Left lung (tissue), 10 donors: Measurements from ENCODE around the gene PVALB. TPM values are rescaled to one million over a fixed set of nuclear protein-coding genes. Genes with fewer than 3 reads are reported as not detected.

Experiments used
- ATAC-seq: fragments of 200-7000 bp; cut with Tn5 transposase; one replicate; pipeline ENCODE4 v1.9.1; 2020; ENCODE audit warnings: moderate library complexity
- DNase-seq, 4 donors: peaks; one replicate each; pipeline ENCODE4 v3.0.0-alpha.2; 2013 to 2020
- H3K27ac ChIP-seq, 2 donors: fragments of 200-600 bp; sonication (generic) in 1 of 2; one replicate each; pipeline versions ENCODE4 v1.5.0 to v1.8.0; 2020 to 2021
- H3K27me3 ChIP-seq, 2 donors: fragments of 200-600 bp; sonication (generic) in 1 of 2; one replicate each; pipeline versions ENCODE4 v1.5.0 to v1.8.0; 2020 to 2021
- H3K36me3 ChIP-seq, 2 donors: fragments of 200-600 bp; sonication (generic) in 1 of 2; one replicate each; pipeline versions ENCODE4 v1.5.0 to v1.8.0; 2020 to 2021
- H3K4me1 ChIP-seq, 2 donors: fragments of 200-600 bp; one replicate each; pipeline ENCODE4 v1.8.0; 2021
- H3K4me3 ChIP-seq, 2 donors: fragments of 200-600 bp; sonication (generic) in 1 of 2; one replicate each; pipeline versions ENCODE4 v1.5.0 to v1.8.0; 2020 to 2021; ENCODE audit warnings: mild to moderate bottlenecking in 1 of 2
- H3K9me3 ChIP-seq, 2 donors: fragments of 200-600 bp; sonication (generic) in 1 of 2; one replicate each; pipeline versions ENCODE4 v1.5.0 to v1.8.0; 2020 to 2021
- CTCF ChIP-seq, 2 donors: fragments of 200-600 bp; sonication (generic) in 1 of 2; IDR thresholded peaks; one replicate each; pipeline versions ENCODE4 v1.5.0 to v1.8.0; 2021; ENCODE audit warnings: antibody characterized with exemption in 2 of 2
- intact Hi-C, 2 donors: fragments of 100-400 bp; cut with DNase I; formaldehyde crosslinking; loops; one replicate each; pipeline versions ENCODE4 v1.11.2 to v1.14.2; 2022
- polyA plus RNA-seq, 6 donors: library from polyadenylated mRNA; unstranded; fragments of 120-200 nt; gene quantifications; one replicate each; pipeline ENCODE4 v1.2.1, GENCODE V29; 2013; ENCODE audit not compliant: insufficient read length in 6 of 6
- total RNA-seq, 2 donors: library from RNA; stranded (reverse); fragmentation: NEBNext Ultra II Directional; extraction: Animal tissue kit (Norgen Biotek cat#: 25700); gene quantifications; one replicate each; pipeline ENCODE4 v1.2.1, GENCODE V29; 2021
- donor health status: DM: no; HTN: yes; CAD: no.
- donor health status: DM: no; HTN: no; CAD: no.

PVALB gene
- total and polyA plus RNA-seq, 8 donors: 0.30 to 0.76 (median 0.55) TPM; not detected in 4

GRCh38 chr22:36863281-36863680 lies 46.4 kb upstream of the PVALB start:
- Histone ChIP-seq H3K36me3 (peaks cover 0 to 31% of the 10 kb centered on the region in 2 donors), H3K4me3 (peak overlapping the region in 1 of 2 donors; percentile 48), H3K4me1 (peaks cover 0 to 68% of the 10 kb centered on the region in 2 donors), H3K9me3 (no peaks in the 10 kb centered on the region), H3K27ac (peak overlapping the region in 1 of 2 donors; percentile 96), H3K27me3 (no peaks in the 10 kb centered on the region)
- TF ChIP-seq CTCF (IDR thresholded peaks at IDR 0.05): no peak
- no peak for DNase-seq
- intact Hi-C loops: no loop called here
- ATAC-seq: no peak

GRCh38 chr22:36862251-36863242 lies 45.7 kb upstream of the PVALB start:
- TF ChIP-seq CTCF (IDR thresholded peaks at IDR 0.05): no peak
- H3K36me3 ChIP-seq: peaks cover 0 to 24% of the 10 kb centered on the region in 2 donors
- peaks cover 0 to 73% of the 10 kb centered on the region in 2 donors for H3K4me1 ChIP-seq
- peak overlapping the region; percentile 69 to 96 for H3K27ac ChIP-seq
- DNase-seq: peak in 2 of 4 donors; percentile 69 to 86
- H3K4me3 ChIP-seq: peak overlapping the region in 1 of 2 donors; percentile 48
- ATAC-seq: peak; percentile 36
- H3K9me3 ChIP-seq: no peaks in the 10 kb centered on the region
- H3K27me3 ChIP-seq: no peaks in the 10 kb centered on the region
- intact Hi-C loops: no loop called here

- intact Hi-C loops: no loop called here
- Histone ChIP-seq H3K9me3 (no peaks in the 10 kb centered on the region), H3K36me3 (peaks cover 0 to 12% of the 10 kb centered on the region in 2 donors), H3K4me3 (peak within 1 kb of the TSS in 1 of 2 donors; percentile 48), H3K4me1 (peaks cover 0 to 89% of the 10 kb centered on the region in 2 donors), H3K27ac (peak within 1 kb of the TSS; percentile 69 to 96), H3K27me3 (peaks cover 0 to 7% of the 10 kb centered on the region in 2 donors)
- DNase-seq (peak in 3 of 4 donors; percentile 28 to 91 (median 90)), ATAC-seq (peak; percentile 68)
- no peak for TF ChIP-seq CTCF (IDR thresholded peaks at IDR 0.05)
Measured at GRCh38 chr22:36860821-36861659, 44.2 kb upstream of the PVALB start, which contains the start of gene NCF4. Gene NCF4, plus strand, starts transcription at chr22:36861006. Its CDS starts 166 bp downstream, at chr22:36861172.

GRCh38 chr22:36860438-36860820 lies 43.6 kb upstream of the PVALB start:
- ATAC-seq (no peak), DNase-seq (no peak)
- peaks cover 0 to 6% of the 10 kb centered on the region in 2 donors for H3K36me3 ChIP-seq
- intact Hi-C loops: no loop called here
- no peak overlapping the region for H3K4me3 ChIP-seq
- no peaks in the 10 kb centered on the region for H3K9me3 ChIP-seq
- no peak for TF ChIP-seq CTCF (IDR thresholded peaks at IDR 0.05)
- H3K27me3 ChIP-seq: peaks cover 0 to 7% of the 10 kb centered on the region in 2 donors
- H3K4me1 ChIP-seq: peaks cover 0 to 89% of the 10 kb centered on the region in 2 donors
- H3K27ac ChIP-seq: peak overlapping the region; percentile 69 to 96
